Measurements from ENCODE around the gene LRRC3. TPM values are rescaled to one million over a fixed set of nuclear protein-coding genes. Genes with fewer than 3 reads are reported as not detected.

The LRRC3 gene
- total and polyA plus RNA-seq, 2 of the 8 experiments (the other 6 are each of a cell fraction or from before 2014, with no cell fraction given) = 3.1 to 5.4 TPM

DNA sequence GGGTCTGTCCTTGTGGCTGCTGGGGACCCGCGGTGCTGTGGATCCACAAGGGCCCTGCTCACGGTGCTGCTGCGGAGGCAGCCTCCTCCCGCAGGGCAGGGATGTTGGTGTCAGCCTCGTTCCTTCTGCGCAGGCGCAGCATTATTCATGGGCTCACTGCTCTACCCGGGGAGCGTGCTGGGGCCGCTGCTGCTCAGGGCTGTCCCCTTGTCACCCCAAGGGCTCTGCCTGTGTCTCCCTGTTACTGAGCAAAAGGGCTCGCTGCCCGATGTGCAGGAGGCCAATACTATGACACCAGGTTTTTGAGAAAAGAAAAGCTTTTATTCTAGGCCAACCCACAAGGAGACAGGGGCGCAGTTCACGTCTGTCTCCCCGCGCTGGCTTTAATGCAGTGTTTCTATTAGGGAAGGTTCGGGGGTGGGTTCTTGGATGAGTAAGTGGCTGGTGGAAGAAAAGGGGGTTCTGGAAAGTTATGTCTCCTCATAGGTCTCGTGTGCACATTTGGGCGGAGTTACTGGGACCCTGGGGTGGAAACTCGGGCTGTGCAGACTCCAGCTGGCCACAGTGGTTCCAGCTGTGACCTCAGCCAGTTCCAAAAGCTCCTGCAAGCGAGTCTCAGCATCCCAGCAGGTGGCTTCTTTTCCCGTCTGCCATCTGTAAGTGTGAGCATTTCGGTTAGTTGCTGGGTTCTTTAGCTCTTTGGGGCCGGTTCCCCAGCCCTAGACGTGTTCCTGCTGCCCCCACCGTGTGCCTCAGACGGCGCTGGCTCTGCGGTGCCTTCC is 40.8 kb upstream of the LRRC3 start:
- no peaks in the 10 kb centered on the region for H3K79me2 ChIP-seq (ENCODE audit: control insufficient read depth in 1 of 2, insufficient read depth in 2 of 2, low read length in 2 of 2)
- WGBS, 2 experiments (ENCODE audit: extremely low coverage in 1 of 2, insufficient coverage in 1 of 2, insufficient read length in 1 of 2, insufficient replicate concordance in 2 of 2, low coverage in 1 of 2, low lambda C conversion rate in 2 of 2, missing lambda C conversion rate in 1 of 2) = 89% methylated on average over 30 of the region's 30 CpGs; no CpG with 5 or more reads in 1 of the 2 experiments
- H2BK120ac ChIP-seq (replicated peaks; ENCODE audit: low read depth, low read length) = no peak overlapping the region
- no peak overlapping the region; the same call in 1 of the 2 replicates for H3K18ac ChIP-seq (ENCODE audit: extremely low read depth, low read length)
- H2AK5ac ChIP-seq (ENCODE audit: low read depth, low read length) = no peak overlapping the region
- H2BK12ac ChIP-seq (ENCODE audit: low read depth, low read length) = no peak overlapping the region
- no peak overlapping the region for H3K23ac ChIP-seq (ENCODE audit: insufficient read length)
- POLR2A ChIA-PET (ENCODE audit: partially characterized antibody) = interaction anchor here (0.5 to 1.1 kb wide), 3 partner anchors 9 to 106 kb away, joined by 3 read pairs; no protein-coding TSS in a partner anchor
- no peak overlapping the region for H2BK15ac ChIP-seq (ENCODE audit: low read length)
- no peak overlapping the region for H2BK5ac ChIP-seq (ENCODE audit: low read depth, low read length)
- no peak overlapping the region for H2BK20ac ChIP-seq (ENCODE audit: low read length)
- CTCF ChIA-PET (ENCODE audit: partially characterized antibody) = interaction anchor here (0.8 kb wide), 1 partner anchor 65 kb away, joined by 3 read pairs; no protein-coding TSS in a partner anchor
- peaks cover 15 to 33% of the 10 kb centered on the region in 2 experiments; a peak in 3 of 4 replicates for H3K9me3 ChIP-seq (ENCODE audit: insufficient read depth in 2 of 2, low read depth in 1 of 2, low read length in 1 of 2)
- no peak overlapping the region for H3K56ac ChIP-seq (replicated peaks; ENCODE audit: insufficient read length, low read depth, low read length)
- no peaks in the 10 kb centered on the region for H3K4me1 ChIP-seq (replicated peaks in 1 of 4; ENCODE audit: control insufficient read depth in 3 of 4, insufficient read depth in 4 of 4, low read length in 3 of 4)
- peaks cover 0 to 2% of the 10 kb centered on the region in 2 experiments for H4K20me1 ChIP-seq (replicated peaks in 1 of 2; ENCODE audit: control insufficient read depth in 1 of 2, insufficient read depth in 2 of 2, low read length in 2 of 2)
- no peak overlapping the region for H3K27ac ChIP-seq (ENCODE audit: low read depth, low read length)
- peaks cover 5% of the 10 kb centered on the region; the same call in 1 of the 2 replicates for H3K23me2 ChIP-seq (ENCODE audit: low read depth, low read length)
- H4K91ac ChIP-seq (replicated peaks; ENCODE audit: insufficient read length, low read length) = no peak overlapping the region
- H3K14ac ChIP-seq (ENCODE audit: insufficient read length) = no peak overlapping the region
- H3K27me3 ChIP-seq (replicated peaks in 1 of 4; ENCODE audit: control insufficient read depth in 3 of 4, extremely low read depth in 1 of 4, insufficient read depth in 3 of 4, low read length in 3 of 4) = no peaks in the 10 kb centered on the region
- H3K79me1 ChIP-seq (ENCODE audit: low read depth, low read length) = no peaks in the 10 kb centered on the region
- no peak overlapping the region for H4K8ac ChIP-seq (ENCODE audit: extremely low read depth, insufficient read depth, low read length)
- H4K5ac ChIP-seq (ENCODE audit: insufficient read length, low read depth, low read length) = no peak overlapping the region
- FAIRE-seq = no peak
- no peak for DNase-seq (ENCODE audit: low read depth in 1 of 2, low spot score in 2 of 2)
- no peaks in the 10 kb centered on the region for H3K36me3 ChIP-seq (ENCODE audit: control insufficient read depth in 2 of 4, insufficient read depth in 4 of 4, low read length in 3 of 4)
- H2AFZ ChIP-seq (ENCODE audit: low read length) = no peak overlapping the region
- no peak overlapping the region for H3K4me2 ChIP-seq (ENCODE audit: insufficient read depth in 1 of 2, low read depth in 2 of 2, low read length in 2 of 2)
- no peak overlapping the region for H3K4me3 ChIP-seq (ENCODE audit: extremely low read depth in 1 of 4, insufficient read depth in 2 of 4, low read depth in 3 of 4, low read length in 4 of 4)
- H3K9ac ChIP-seq (replicated peaks in 1 of 4; ENCODE audit: extremely low read depth in 1 of 4, low read depth in 3 of 4, low read length in 3 of 4) = no peak overlapping the region
- H3K4ac ChIP-seq (replicated peaks; ENCODE audit: insufficient read length, low read depth, low read length) = no peak overlapping the region
- TF ChIP-seq BCL11A (IDR thresholded peaks at IDR 0.05; ENCODE audit: low read depth in 2 of 2, low read length in 2 of 2) = no peak
- TF ChIP-seq TEAD4 (IDR thresholded peaks at IDR 0.05; ENCODE audit: low read depth, low read length) = no peak
- no peak for TF ChIP-seq MAX (IDR thresholded peaks at IDR 0.05)
- TF ChIP-seq POU5F1 (IDR thresholded peaks at IDR 0.05; ENCODE audit: low read depth, low read length) = no peak
- no peak for TF ChIP-seq EZH2 (IDR thresholded peaks at IDR 0.05; ENCODE audit: low read depth, low read length, severe bottlenecking)
- TF ChIP-seq NANOG (IDR thresholded peaks at IDR 0.05; ENCODE audit: insufficient read depth, low read depth, low read length, poor library complexity, severe bottlenecking) = no peak
- TF ChIP-seq, protein P1, sequence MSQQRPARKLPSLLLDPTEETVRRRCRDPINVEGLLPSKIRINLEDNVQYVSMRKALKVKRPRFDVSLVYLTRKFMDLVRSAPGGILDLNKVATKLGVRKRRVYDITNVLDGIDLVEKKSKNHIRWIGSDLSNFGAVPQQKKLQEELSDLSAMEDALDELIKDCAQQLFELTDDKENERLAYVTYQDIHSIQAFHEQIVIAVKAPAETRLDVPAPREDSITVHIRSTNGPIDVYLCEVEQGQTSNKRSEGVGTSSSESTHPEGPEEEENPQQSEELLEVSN (IDR thresholded peaks at IDR 0.05) = no peak
- TF ChIP-seq YY1 (IDR thresholded peaks at IDR 0.05; ENCODE audit: low read depth, low read length) = no peak
- no peak for TF ChIP-seq SUZ12 (IDR thresholded peaks at IDR 0.05; ENCODE audit: low read length)
- no peak for TF ChIP-seq EGR1 (IDR thresholded peaks at IDR 0.05; ENCODE audit: borderline replicate concordance, low read depth, low read length)
- no peak for TF ChIP-seq SP1 (IDR thresholded peaks at IDR 0.05; ENCODE audit: low read depth, low read length)

All from H1 (cell line).